ENCODE results near the gene B4GALNT1.
"Not testable (repeated sequence)": the region's sequence is repeated elsewhere in the genome, so short reads cannot be mapped to it uniquely, and the experiment has no call there.

B4GALNT1 gene

GRCh38 chr12:57636731-57637130, 3.7 kb upstream of the B4GALNT1 start:
- DNase-seq = not testable (repeated sequence)

GRCh38 chr12:57632073-57632957, 686 bp downstream of the B4GALNT1 start:
- peak in 1 of 2 experiments; percentile 61 for DNase-seq

GRCh38 chr12:57631566-57632072, 1.4 kb downstream of the B4GALNT1 start:
- DNase-seq = no peak

GRCh38 chr12:57630891-57631433, 2.0 kb downstream of the B4GALNT1 start:
- DNase-seq = no peak

- DNase-seq = no peak
Measured at GRCh38 chr12:57629897-57630471, 3.0 kb downstream of the B4GALNT1 start.

- DNase-seq = no peak
Measured at GRCh38 chr12:57628280-57629191, 4.5 kb downstream of the B4GALNT1 start.

GRCh38 chr12:57627501-57628279, 5.3 kb downstream of the B4GALNT1 start:
- DNase-seq = no peak

- no peak for DNase-seq
Measured at GRCh38 chr12:57626921-57627445, 6.0 kb downstream of the B4GALNT1 start.

- no peak for DNase-seq
Measured at GRCh38 chr12:57626111-57626920, 6.7 kb downstream of the B4GALNT1 start.

- DNase-seq = no peak
Measured at GRCh38 chr12:57625261-57626032, 7.6 kb downstream of the B4GALNT1 start.

GRCh38 chr12:57624441-57625220, 8.4 kb downstream of the B4GALNT1 start:
- DNase-seq = no peak

- DNase-seq = no peak
Measured at GRCh38 chr12:57623811-57624390, 9.1 kb downstream of the B4GALNT1 start.

- DNase-seq = no peak
Measured at GRCh38 chr12:57623385-57623784, 9.6 kb downstream of the B4GALNT1 start.

- DNase-seq = no peak
Measured at GRCh38 chr12:57622293-57623245, 10.4 kb downstream of the B4GALNT1 start.

- peak in 1 of 2 experiments; percentile 76 for DNase-seq
Measured at GRCh38 chr12:57621497-57622292, 11.3 kb downstream of the B4GALNT1 start.

- no peak for DNase-seq
Measured at GRCh38 chr12:57620936-57621496, 12.0 kb downstream of the B4GALNT1 start.
